Panc1 (cell line): ENCODE data around the gene GTPBP4. TPM values are rescaled to one million over a fixed set of nuclear protein-coding genes. Genes with fewer than 3 reads are reported as not detected.

ENCODE experiments used
- ATAC-seq: fragments of 200-7000 bp; cut with Tn5 transposase; 2 replicates; pipeline ENCODE4 v1.9.1; 2020; ENCODE audit warnings: mild to moderate bottlenecking, moderate library complexity
- BruUV-seq: library from RNA; stranded (reverse); fragments of 400-500 nt; replicated peaks from 2 replicates; lab custom pipeline; 2021; lab: Mats Ljungman, UMichigan
- CTCF ChIA-PET: fragments of 300-600 bp; sonication (Branson Sonifier 250); formaldehyde crosslinking; loops from one replicate; lab custom pipeline; 2022; ENCODE audit warnings: antibody characterized with exemption; lab: Charles Lee
- POLR2A ChIA-PET: fragments of 300-600 bp; sonication (Branson Sonifier 250); formaldehyde crosslinking; loops from one replicate; lab custom pipeline; 2022; ENCODE audit warnings: antibody characterized with exemption; lab: Charles Lee
- DNase-seq: peaks from one replicate; pipeline ENCODE4 v3.0.0-alpha.2; 2010; ENCODE audit warnings: low read depth, low spot score
- H3K27ac ChIP-seq: 2 replicates; pipeline ENCODE4 v1.5.1; 2011; ENCODE audit warnings: mild to moderate bottlenecking, low read length, inconsistent platforms
- H3K27me3 ChIP-seq: fragments of 200-500 bp; sonication (Bioruptor generic); 2 replicates; pipeline ENCODE4 v1.6.0; 2014; ENCODE audit warnings: low read length, inconsistent platforms; ENCODE audit not compliant: control insufficient read depth, insufficient read depth
- H3K36me3 ChIP-seq: fragments of 200-500 bp; sonication (Bioruptor generic); 2 replicates; pipeline ENCODE4 v1.5.1; 2014; ENCODE audit warnings: inconsistent platforms, mild to moderate bottlenecking, low read length, moderate library complexity; ENCODE audit not compliant: control insufficient read depth, insufficient read depth
- H3K4me1 ChIP-seq: 2 replicates; pipeline ENCODE4 v1.5.1; 2011; ENCODE audit warnings: inconsistent platforms, mild to moderate bottlenecking, low read length, moderate library complexity; ENCODE audit not compliant: control insufficient read depth, insufficient read depth
- H3K4me3 ChIP-seq, 2 experiments: 2 replicates each; pipeline ENCODE4 v1.5.1; 2011 to 2012; ENCODE audit warnings: low read depth in 2 of 2, low read length in 2 of 2, mild to moderate bottlenecking in 2 of 2, inconsistent platforms in 1 of 2, moderate library complexity in 1 of 2
- H3K9me3 ChIP-seq: fragments of 200-500 bp; sonication (Bioruptor generic); 2 replicates; pipeline ENCODE4 v1.5.1; 2014; ENCODE audit warnings: low read depth, mild to moderate bottlenecking, inconsistent platforms, low read length, moderate library complexity; ENCODE audit not compliant: control insufficient read depth, insufficient read depth
- CTCF ChIP-seq: fragments of 450-650 bp; IDR thresholded peaks from 2 replicates; pipeline ENCODE4 v1.5.1; 2017; ENCODE audit warnings: mild to moderate bottlenecking
- POLR2AphosphoS5 ChIP-seq: IDR thresholded peaks from 2 replicates; pipeline ENCODE4 v1.6.1; 2012; ENCODE audit warnings: mild to moderate bottlenecking, low read depth, low read length, moderate library complexity
- REST ChIP-seq, 2 experiments: IDR thresholded peaks; 2 replicates each; pipeline ENCODE4 v1.6.1; 2011 to 2012; ENCODE audit warnings: low read depth in 2 of 2, control low read depth in 1 of 2, low read length in 1 of 2, mild to moderate bottlenecking in 1 of 2, moderate library complexity in 1 of 2; ENCODE audit not compliant: insufficient read depth in 1 of 2
- SIN3A ChIP-seq: IDR thresholded peaks from 2 replicates; pipeline ENCODE4 v1.6.1; 2012; ENCODE audit warnings: low read depth, mild to moderate bottlenecking, low read length, moderate library complexity, borderline replicate concordance; ENCODE audit not compliant: insufficient read depth
- TCF7L2 ChIP-seq: IDR thresholded peaks from 2 replicates; pipeline ENCODE4 v1.6.1; 2011; ENCODE audit warnings: mild to moderate bottlenecking, low read depth, low read length, inconsistent platforms
- in situ Hi-C: cut with HindIII; loops from 2 replicates; pipeline ENCODE4 v1.10.0; 2016; ENCODE audit warnings: low sequenced_read_pairs, low pct_unique_long_range_greater_than_20kb
- intact Hi-C: fragments of 100-400 bp; cut with micrococcal nuclease; formaldehyde crosslinking; loops from one replicate; pipeline ENCODE4 v1.10.0; 2022; ENCODE audit not compliant: unreplicated experiment
- total RNA-seq: library from RNA; stranded (reverse); gene quantifications from one replicate; pipeline ENCODE4 v1.2.1, GENCODE V29; 2021; ENCODE audit not compliant: unreplicated experiment

GTPBP4 gene
- total RNA-seq, 1 experiment from 2014 or later: 79.5 TPM

GRCh38 chr10:1044964-1045363 lies 56.7 kb downstream of the GTPBP4 start:
- H3K27ac ChIP-seq: peak overlapping the region; percentile 17; the same call in 1 of the 2 replicates
- TSS peak; percentile 46 for BruUV-seq

GRCh38 chr10:1045415-1045814 lies 57.2 kb downstream of the GTPBP4 start:
- ChIA-PET POLR2A (interaction anchor here (0.6 kb wide), 2 partner anchors 36 to 63 kb away, joined by 3 to 14 read pairs; no protein-coding TSS in a partner anchor), CTCF (no interaction called here)
- DNase-seq (no peak), ATAC-seq (no peak)
- no TSS peak for BruUV-seq
- Histone ChIP-seq H3K9me3 (no peaks in the 10 kb centered on the region), H3K4me3 (no peak overlapping the region), H3K36me3 (peaks cover 27% of the 10 kb centered on the region), H3K27ac (no peak overlapping the region), H3K27me3 (no peaks in the 10 kb centered on the region), H3K4me1 (peaks cover 14% of the 10 kb centered on the region)
- TF ChIP-seq CTCF: no peak
- TF ChIP-seq TCF7L2: no peak
- TF ChIP-seq SIN3A: no peak
- no peak for TF ChIP-seq POLR2AphosphoS5
- TF ChIP-seq REST (IDR thresholded peaks at IDR 0.05; ENCODE audit: insufficient read depth in 1 of 2, low read depth in 2 of 2, low read length in 1 of 2): no peak
- intact Hi-C loops (no loop called here), in situ Hi-C loops (no loop called here)

More at GRCh38 chr10:1044964-1045363, 56.7 kb downstream of the GTPBP4 start:
- Histone ChIP-seq H3K36me3 (peaks cover 29% of the 10 kb centered on the region), H3K4me3 (no peak overlapping the region), H3K9me3 (no peaks in the 10 kb centered on the region), H3K4me1 (peaks cover 13% of the 10 kb centered on the region), H3K27me3 (no peaks in the 10 kb centered on the region)
- POLR2A ChIA-PET: interaction anchor here (0.6 kb wide), 1 partner anchor 36 kb away, joined by 3 read pairs; no protein-coding TSS in a partner anchor
- TF ChIP-seq CTCF: no peak
- TF ChIP-seq POLR2AphosphoS5: no peak
- TF ChIP-seq SIN3A: no peak
- no peak for TF ChIP-seq REST (IDR thresholded peaks at IDR 0.05; ENCODE audit: insufficient read depth in 1 of 2, low read depth in 2 of 2, low read length in 1 of 2)
- no peak for TF ChIP-seq TCF7L2
- intact Hi-C loops: no loop called here
- no peak for DNase-seq
- CTCF ChIA-PET: no interaction called here
- ATAC-seq: no peak
- in situ Hi-C loops: no loop called here
